Right ventricle myocardium superior (tissue), 1 donor: ENCODE results near the gene SAMD14. TPM values are rescaled to one million over a fixed set of nuclear protein-coding genes. Genes with fewer than 3 reads are reported as not detected.

Source experiments
- ATAC-seq: fragments of 200-7000 bp; cut with Tn5 transposase; one replicate; pipeline ENCODE4 v1.9.1; 2020; ENCODE audit warnings: mild to moderate bottlenecking; ENCODE audit not compliant: poor library complexity
- DNase-seq: peaks from one replicate; pipeline ENCODE4 v3.0.0-alpha.2; 2020
- intact Hi-C: fragments of 100-400 bp; cut with DNase I; formaldehyde crosslinking; loops from one replicate; pipeline ENCODE4 v1.11.2; 2022
- total RNA-seq: library from RNA; stranded (reverse); fragmentation: NEBNext Ultra II Directional; extraction: Animal tissue kit (Norgen Biotek cat#: 25700); gene quantifications from one replicate; pipeline ENCODE4 v1.2.1, GENCODE V29; 2021
- donor health status: DM: no; HTN: yes; CAD: no; lungs with severe emphysema.

SAMD14 gene
- total RNA-seq, 1 donor from 2014 or later: 0.78 TPM

- ATAC-seq: peak; percentile 6
- DNase-seq: no peak
- intact Hi-C loops: no loop called here
Observed at GRCh38 chr17:50123649-50124349, 6.2 kb downstream of the SAMD14 start.

- DNase-seq (no peak), ATAC-seq (no peak)
- intact Hi-C loops: no loop called here
Observed at GRCh38 chr17:50122945-50123344, 7.0 kb downstream of the SAMD14 start.

GRCh38 chr17:50120475-50121253, 9.3 kb downstream of the SAMD14 start:
- ATAC-seq (no peak), DNase-seq (no peak)
- intact Hi-C loops: no loop called here

GRCh38 chr17:50118828-50119218, 11.1 kb downstream of the SAMD14 start:
- no peak for ATAC-seq
- no peak for DNase-seq
- intact Hi-C loops: no loop called here

- DNase-seq (no peak), ATAC-seq (no peak)
- intact Hi-C loops: no loop called here
Observed at GRCh38 chr17:50118076-50118827, 11.7 kb downstream of the SAMD14 start.

- peak; percentile 70 for DNase-seq
- intact Hi-C loops: no loop called here
- ATAC-seq: peak; percentile 73
Observed at GRCh38 chr17:50117202-50118051, 12.5 kb downstream of the SAMD14 start.

- peak; percentile 52 for DNase-seq
- intact Hi-C loops: no loop called here
- no peak for ATAC-seq
Observed at GRCh38 chr17:50115756-50116155, 14.2 kb downstream of the SAMD14 start.

- intact Hi-C loops: no loop called here
- ATAC-seq (no peak), DNase-seq (no peak)
Observed at GRCh38 chr17:50114849-50115357, 15.1 kb downstream of the SAMD14 start.

GRCh38 chr17:50114401-50114800, 15.6 kb downstream of the SAMD14 start:
- DNase-seq (no peak), ATAC-seq (no peak)
- intact Hi-C loops: no loop called here

- intact Hi-C loops: no loop called here
- DNase-seq: no peak
- no peak for ATAC-seq
Observed at GRCh38 chr17:50113624-50114320, 16.2 kb downstream of the SAMD14 start.

- intact Hi-C loops: no loop called here
- DNase-seq (no peak), ATAC-seq (peak; percentile 25)
Observed at GRCh38 chr17:50112694-50113093, 17.3 kb downstream of the SAMD14 start.

GRCh38 chr17:50111673-50112655, 18.0 kb downstream of the SAMD14 start:
- intact Hi-C loops: no loop called here
- peak; percentile 77 for ATAC-seq

GRCh38 chr17:50110591-50111349, 19.2 kb downstream of the SAMD14 start:
- ATAC-seq (peak; percentile 60), DNase-seq (peak; percentile 81)
- intact Hi-C loops: no loop called here

More at GRCh38 chr17:50111673-50112655, 18.0 kb downstream of the SAMD14 start:
- peak; percentile 81 for DNase-seq

- DNase-seq (peak; percentile 47), ATAC-seq (no peak)
- intact Hi-C loops: no loop called here
Observed at GRCh38 chr17:50109785-50110184, 20.2 kb downstream of the SAMD14 start.

- intact Hi-C loops: no loop called here
- ATAC-seq: no peak
- DNase-seq: peak; percentile 13
Observed at GRCh38 chr17:50109207-50109606, 20.8 kb downstream of the SAMD14 start.

- intact Hi-C loops: no loop called here
- no peak for DNase-seq
- no peak for ATAC-seq
Observed at GRCh38 chr17:50108556-50108955, 21.4 kb downstream of the SAMD14 start.
